Keratinocyte (primary cell): ENCODE data around the gene EFNB2. TPM values are rescaled to one million over a fixed set of nuclear protein-coding genes. Genes with fewer than 3 reads are reported as not detected.

Experiments used
- DNase-seq: peaks from one replicate; pipeline ENCODE4 v3.0.0-alpha.2; 2011; ENCODE audit warnings: low read depth, missing footprints, low spot score
- FAIRE-seq: peaks from 2 replicates; lab custom pipeline; 2011; peaks lifted over from hg19 to GRCh38; lab: Jason Lieb, UNC
- H2AFZ ChIP-seq: 2 replicates; pipeline ENCODE4 v1.6.0; 2012; ENCODE audit warnings: low read length, control low read depth, inconsistent platforms; ENCODE audit not compliant: control insufficient read depth
- H3K27ac ChIP-seq: 2 replicates; pipeline ENCODE4 v1.5.1; 2011; ENCODE audit warnings: low read length; ENCODE audit not compliant: control insufficient read depth, insufficient read depth
- H3K27me3 ChIP-seq: 3 replicates; pipeline ENCODE4 v1.6.0; 2011; ENCODE audit warnings: low read length; ENCODE audit not compliant: control insufficient read depth, insufficient read depth; ENCODE audit errors: extremely low read depth
- H3K36me3 ChIP-seq, 2 experiments: 2 replicates in 1 of 2; 3 replicates in 1 of 2; pipeline ENCODE4 v1.5.1; 2011; ENCODE audit warnings: low read length in 2 of 2, mild to moderate bottlenecking in 1 of 2; ENCODE audit not compliant: control insufficient read depth in 2 of 2, insufficient read depth in 2 of 2; ENCODE audit errors: extremely low read depth in 1 of 2
- H3K4me1 ChIP-seq: 3 replicates; pipeline ENCODE4 v1.5.1; 2011; ENCODE audit warnings: low read length; ENCODE audit not compliant: control insufficient read depth, insufficient read depth; ENCODE audit errors: extremely low read depth
- H3K4me2 ChIP-seq: 3 replicates; pipeline ENCODE4 v1.6.0; 2011; ENCODE audit warnings: low read depth, low read length; ENCODE audit not compliant: control insufficient read depth, insufficient read depth; ENCODE audit errors: extremely low read depth
- H3K4me3 ChIP-seq, 3 experiments: fragments of 200-600 bp in 1 of 3; sonication (generic) in 1 of 3; 2 replicates in 2 of 3; 3 replicates in 1 of 3; pipeline ENCODE4 v1.5.1; 2011 to 2016; ENCODE audit warnings: low read length in 3 of 3, mild to moderate bottlenecking in 3 of 3, control low read depth in 2 of 3, inconsistent platforms in 1 of 3, low read depth in 1 of 3, mixed read lengths in 1 of 3, mixed run types in 1 of 3, moderate library complexity in 1 of 3; ENCODE audit not compliant: control insufficient read depth in 2 of 3, insufficient read depth in 2 of 3; ENCODE audit errors: extremely low read depth in 1 of 3
- H3K79me2 ChIP-seq: 2 replicates; pipeline ENCODE4 v1.6.0; 2012; ENCODE audit warnings: low read length; ENCODE audit not compliant: control insufficient read depth, insufficient read depth
- H3K9ac ChIP-seq: 3 replicates; pipeline ENCODE4 v1.6.0; 2011; ENCODE audit warnings: low read length; ENCODE audit not compliant: control insufficient read depth, insufficient read depth; ENCODE audit errors: extremely low read depth
- H3K9me1 ChIP-seq: 3 replicates; pipeline ENCODE4 v1.6.0; 2011; ENCODE audit warnings: low read length; ENCODE audit not compliant: control insufficient read depth, insufficient read depth; ENCODE audit errors: extremely low read depth
- H3K9me3 ChIP-seq: 2 replicates; pipeline ENCODE4 v1.5.1; 2012; ENCODE audit warnings: low read depth, low read length; ENCODE audit not compliant: control insufficient read depth
- H4K20me1 ChIP-seq: 3 replicates; pipeline ENCODE4 v1.6.0; 2011; ENCODE audit warnings: low read length; ENCODE audit not compliant: control insufficient read depth, insufficient read depth; ENCODE audit errors: extremely low read depth
- CTCF ChIP-seq, 3 experiments: IDR thresholded peaks in 1 of 3; conservative IDR thresholded peaks in 1 of 3; optimal IDR thresholded peaks in 1 of 3; 2 replicates in 2 of 3; 3 replicates in 1 of 3; pipeline versions ENCODE3 to v1.5.1; 2011; ENCODE audit warnings: low read length in 3 of 3, mild to moderate bottlenecking in 3 of 3, moderate library complexity in 2 of 3, control low read depth in 1 of 3, inconsistent platforms in 1 of 3; ENCODE audit not compliant: insufficient read depth in 2 of 3; ENCODE audit errors: extremely low read depth in 1 of 3
- EZH2 ChIP-seq: IDR thresholded peaks from one replicate; pipeline ENCODE4 v1.6.1; 2012; ENCODE audit warnings: inconsistent platforms, mild to moderate bottlenecking, low read length, moderate library complexity
- dilution Hi-C: fragments of 300-500 bp; cut with MboI; formaldehyde crosslinking; loops from one replicate; pipeline ENCODE4 v1.7.0; 2020; ENCODE audit warnings: low sequenced_read_pairs; ENCODE audit not compliant: extremely low pct_ligation_motif_present
- polyA plus RNA-seq, 5 experiments: library from polyadenylated mRNA; depleted of rRNA in 3 of 5; stranded (reverse) in 3 of 5; stranded (forward) in 1 of 5; unstranded in 1 of 5; fragments of >200 nt; gene quantifications; 1 replicate in 1 of 5; 2 replicates in 3 of 5; 3 replicates in 1 of 5; pipeline versions ENCODE4 v1.2.1 to v1.2.3, GENCODE V29; 2011 to 2012; ENCODE audit warnings: missing spikeins in 2 of 5, low read depth in 1 of 5, low replicate concordance in 1 of 5

EFNB2 gene
- polyA plus RNA-seq, 1 donor (not counting 4 experiments of a cell fraction or from before 2014, with no cell fraction given) = 38.9 TPM

DNA sequence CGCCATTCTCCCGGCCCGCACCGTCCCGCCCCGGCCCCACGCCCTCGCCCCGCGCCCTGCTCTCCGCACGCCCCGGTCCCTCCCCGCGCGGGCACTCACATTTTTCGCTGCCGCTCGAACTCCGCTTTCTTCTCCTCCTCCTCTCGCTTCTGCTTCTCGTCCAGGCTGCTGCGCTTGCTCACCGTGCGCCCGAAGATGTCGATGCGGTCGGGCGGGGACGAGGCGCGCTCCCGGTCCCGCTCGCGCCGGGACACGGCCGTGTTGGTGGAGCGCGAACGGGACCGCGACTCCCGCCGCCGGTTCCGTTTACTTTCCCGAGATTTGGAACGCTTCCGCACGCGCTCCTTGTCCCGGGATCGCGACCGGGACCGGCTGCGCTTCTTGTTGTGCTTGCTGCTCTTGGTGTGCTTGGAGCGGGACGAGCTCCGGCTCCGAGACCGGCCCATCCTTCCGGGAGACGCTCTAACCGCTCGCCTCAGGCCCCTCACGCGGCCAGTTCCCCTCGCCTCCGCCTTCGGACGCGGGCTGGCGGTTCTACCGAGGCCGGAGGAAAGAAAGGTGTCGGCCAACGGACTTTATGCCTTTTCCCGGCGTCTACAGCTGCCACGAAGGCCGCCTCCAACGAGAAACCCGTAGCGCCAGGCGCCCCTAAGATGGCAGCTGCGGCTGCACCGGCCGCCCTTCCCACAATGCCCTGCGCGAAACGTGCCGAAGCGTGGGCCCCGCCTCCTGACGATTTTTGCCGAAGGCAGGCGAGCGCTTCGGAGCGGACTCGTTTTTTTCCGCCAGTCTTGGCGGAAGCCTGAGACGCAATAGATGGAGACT lies 32.2 kb upstream of the EFNB2 start, which contains the start of gene ARGLU1:
TSS of gene ARGLU1 (minus strand) at position 664 of the 825 bp plus-strand sequence. CDS start at position 446, 218 bp downstream.
- no peak for TF ChIP-seq CTCF (optimal IDR thresholded peaks at IDR 0.05 in 1 of 3, IDR thresholded peaks at IDR 0.05 in 1 of 3, conservative IDR thresholded peaks at IDR 0.05 in 1 of 3; ENCODE audit: extremely low read depth in 1 of 3, insufficient read depth in 2 of 3, low read length in 3 of 3)
- no peak for TF ChIP-seq EZH2
- H3K4me3 ChIP-seq = peak within 1 kb of the TSS; percentile 79 to 97 (median 80)
- H3K36me3 ChIP-seq = no peaks in the 10 kb centered on the region
- DNase-seq = peak; percentile 40
- H3K9ac ChIP-seq = peak within 1 kb of the TSS; percentile 92
- H3K79me2 ChIP-seq = peaks cover 54% of the 10 kb centered on the region
- peak within 1 kb of the TSS; percentile 95 for H3K4me2 ChIP-seq
- peak; percentile 73 for FAIRE-seq
- H3K27me3 ChIP-seq = no peaks in the 10 kb centered on the region
- no peaks in the 10 kb centered on the region for H3K9me3 ChIP-seq
- dilution Hi-C loops = no loop called here
- peaks cover 32% of the 10 kb centered on the region for H4K20me1 ChIP-seq
- H2AFZ ChIP-seq = peak within 1 kb of the TSS; percentile 93
- peak within 1 kb of the TSS; percentile 89 for H3K27ac ChIP-seq
- peaks cover 36% of the 10 kb centered on the region for H3K4me1 ChIP-seq
- H3K9me1 ChIP-seq = peaks cover 4% of the 10 kb centered on the region

DNA sequence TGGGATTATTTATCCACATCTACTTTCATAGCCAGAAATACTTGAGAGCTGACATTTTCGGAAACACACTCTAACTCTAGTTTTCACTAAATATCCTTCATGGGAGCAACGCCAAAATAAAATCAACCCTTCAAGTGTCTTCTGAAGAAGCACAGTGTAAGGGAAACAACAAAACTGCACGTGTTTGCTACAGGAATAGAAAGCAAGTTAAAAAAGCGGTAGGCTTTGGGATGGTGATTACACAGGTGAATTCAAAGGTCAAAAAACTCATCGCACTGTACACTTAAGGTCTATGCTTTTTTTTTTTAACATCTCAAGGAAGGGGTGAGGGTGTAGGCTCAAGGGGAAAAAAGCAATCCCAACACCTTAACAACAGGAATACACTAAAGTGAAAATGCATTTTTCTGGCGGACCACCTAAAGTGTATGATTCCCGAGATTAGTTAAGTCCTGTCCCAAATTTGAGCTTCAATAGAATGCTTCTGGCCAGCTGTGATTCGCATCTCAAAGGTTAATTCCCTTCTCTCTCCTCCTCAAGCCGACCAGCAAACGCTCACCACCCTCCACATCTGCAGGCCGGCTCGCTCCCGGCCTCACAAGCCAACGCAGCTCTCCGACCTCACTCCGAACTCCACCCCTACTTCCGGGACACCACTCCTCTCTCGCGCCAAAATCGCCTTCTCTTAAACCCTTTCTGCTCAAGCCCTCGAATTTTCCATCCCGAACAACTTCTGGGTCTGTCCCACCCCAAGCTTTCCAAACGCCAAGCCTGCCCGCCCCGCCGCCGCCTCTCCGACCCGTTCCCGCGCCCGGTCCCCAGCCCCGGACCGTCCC lies 31.4 kb upstream of the EFNB2 start:
- peaks cover 36% of the 10 kb centered on the region for H3K4me1 ChIP-seq
- peak overlapping the region; percentile 92 for H3K9ac ChIP-seq
- DNase-seq (no peak), FAIRE-seq (no peak)
- dilution Hi-C loops = no loop called here
- H2AFZ ChIP-seq = no peak overlapping the region
- TF ChIP-seq CTCF (optimal IDR thresholded peaks at IDR 0.05 in 1 of 3, IDR thresholded peaks at IDR 0.05 in 1 of 3, conservative IDR thresholded peaks at IDR 0.05 in 1 of 3; ENCODE audit: extremely low read depth in 1 of 3, insufficient read depth in 2 of 3, low read length in 3 of 3) = no peak
- TF ChIP-seq EZH2 = no peak
- H3K27ac ChIP-seq = peak overlapping the region; percentile 89
- H3K27me3 ChIP-seq = no peaks in the 10 kb centered on the region
- peaks cover 4% of the 10 kb centered on the region for H3K9me1 ChIP-seq
- H4K20me1 ChIP-seq = peaks cover 36% of the 10 kb centered on the region
- H3K4me3 ChIP-seq = peak overlapping the region; percentile 79 to 97 (median 80)
- peaks cover 61% of the 10 kb centered on the region for H3K79me2 ChIP-seq
- peak overlapping the region; percentile 84 for H3K4me2 ChIP-seq
- H3K36me3 ChIP-seq = no peaks in the 10 kb centered on the region
- H3K9me3 ChIP-seq = no peaks in the 10 kb centered on the region
